Measurements from ENCODE around the gene PAX8.
A peak's percentile ranks its signal among the peaks of the same experiment; 100 is the strongest.

The PAX8 gene

DNA sequence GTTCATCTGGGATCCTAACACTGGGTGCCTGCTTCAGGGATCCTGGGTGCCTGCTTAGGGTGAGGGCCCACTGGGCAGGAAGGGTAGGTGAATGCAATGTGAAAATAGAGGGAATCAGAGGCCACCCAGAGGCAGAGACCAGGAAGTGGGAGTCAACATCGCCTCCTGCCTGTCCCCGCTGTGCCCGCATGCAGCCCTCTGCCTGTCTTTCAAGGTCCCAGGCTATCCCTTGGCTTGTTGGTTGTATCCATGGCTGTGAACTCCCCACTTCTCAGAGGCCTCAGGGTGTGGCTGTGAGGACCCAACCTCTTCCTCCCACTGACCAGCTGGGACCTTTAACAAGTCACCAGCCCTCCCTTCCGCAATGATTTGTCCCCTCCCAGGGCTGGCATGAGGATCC lies 78.5 kb downstream of the PAX8 start:
- no peak for DNase-seq (ENCODE audit: low spot score)
- TF ChIP-seq, protein P1, sequence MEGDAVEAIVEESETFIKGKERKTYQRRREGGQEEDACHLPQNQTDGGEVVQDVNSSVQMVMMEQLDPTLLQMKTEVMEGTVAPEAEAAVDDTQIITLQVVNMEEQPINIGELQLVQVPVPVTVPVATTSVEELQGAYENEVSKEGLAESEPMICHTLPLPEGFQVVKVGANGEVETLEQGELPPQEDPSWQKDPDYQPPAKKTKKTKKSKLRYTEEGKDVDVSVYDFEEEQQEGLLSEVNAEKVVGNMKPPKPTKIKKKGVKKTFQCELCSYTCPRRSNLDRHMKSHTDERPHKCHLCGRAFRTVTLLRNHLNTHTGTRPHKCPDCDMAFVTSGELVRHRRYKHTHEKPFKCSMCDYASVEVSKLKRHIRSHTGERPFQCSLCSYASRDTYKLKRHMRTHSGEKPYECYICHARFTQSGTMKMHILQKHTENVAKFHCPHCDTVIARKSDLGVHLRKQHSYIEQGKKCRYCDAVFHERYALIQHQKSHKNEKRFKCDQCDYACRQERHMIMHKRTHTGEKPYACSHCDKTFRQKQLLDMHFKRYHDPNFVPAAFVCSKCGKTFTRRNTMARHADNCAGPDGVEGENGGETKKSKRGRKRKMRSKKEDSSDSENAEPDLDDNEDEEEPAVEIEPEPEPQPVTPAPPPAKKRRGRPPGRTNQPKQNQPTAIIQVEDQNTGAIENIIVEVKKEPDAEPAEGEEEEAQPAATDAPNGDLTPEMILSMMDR (IDR thresholded peaks at IDR 0.05; ENCODE audit: borderline replicate concordance, control extremely low read depth, extremely low read depth, insufficient read depth, missing control alignments) = no peak
- in situ Hi-C loops (cut with MboI; ENCODE audit: low sequenced_read_pairs, unreplicated experiment) = no loop called here

DNA sequence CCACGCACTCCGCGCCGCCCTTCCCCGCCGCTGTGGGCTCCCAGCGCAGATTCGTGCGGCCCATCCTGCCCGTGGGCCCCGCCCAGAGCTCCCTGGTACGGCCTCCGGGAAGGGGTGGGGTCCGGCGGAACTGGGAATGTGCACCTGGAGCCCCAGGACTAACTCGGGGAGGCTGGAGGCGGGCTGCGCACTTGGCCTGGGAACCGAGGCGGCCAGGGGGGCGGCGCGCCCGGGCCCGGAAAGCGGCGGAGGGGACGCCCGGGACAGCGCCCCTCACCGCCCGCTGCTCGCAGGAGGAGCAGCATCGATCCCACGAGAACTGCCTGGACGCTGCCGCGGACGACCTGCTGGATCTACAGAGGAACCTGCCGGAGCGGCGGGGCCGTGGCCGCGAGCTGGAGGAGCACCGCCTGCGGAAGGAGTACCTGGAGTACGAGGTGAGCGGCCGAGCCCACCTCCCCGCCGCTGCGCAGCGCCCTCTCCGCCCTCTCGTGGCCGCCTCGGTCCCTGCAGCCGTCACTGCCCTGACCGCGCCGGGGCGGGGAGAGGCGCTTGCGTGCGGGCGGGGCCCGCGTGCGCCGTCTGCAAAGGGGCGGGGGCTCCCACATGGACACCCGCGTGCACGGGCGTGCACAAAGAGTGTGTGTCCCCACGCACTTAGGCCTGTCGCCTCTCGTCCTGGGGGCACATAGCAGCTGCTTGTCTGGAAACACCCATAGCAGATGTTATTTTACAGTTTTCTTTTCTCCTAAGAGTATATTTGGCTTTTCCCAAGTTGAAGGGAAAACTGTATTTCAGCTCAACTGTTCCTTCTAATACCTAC lies 79.7 kb downstream of the PAX8 start:
- TF ChIP-seq, protein P1 (IDR thresholded peaks at IDR 0.05; ENCODE audit: borderline replicate concordance, control extremely low read depth, extremely low read depth, insufficient read depth, missing control alignments) = peak; percentile 89
- DNase-seq (ENCODE audit: low spot score) = peak; percentile 89
- in situ Hi-C loops (cut with MboI; ENCODE audit: low sequenced_read_pairs, unreplicated experiment) = no loop called here

DNA sequence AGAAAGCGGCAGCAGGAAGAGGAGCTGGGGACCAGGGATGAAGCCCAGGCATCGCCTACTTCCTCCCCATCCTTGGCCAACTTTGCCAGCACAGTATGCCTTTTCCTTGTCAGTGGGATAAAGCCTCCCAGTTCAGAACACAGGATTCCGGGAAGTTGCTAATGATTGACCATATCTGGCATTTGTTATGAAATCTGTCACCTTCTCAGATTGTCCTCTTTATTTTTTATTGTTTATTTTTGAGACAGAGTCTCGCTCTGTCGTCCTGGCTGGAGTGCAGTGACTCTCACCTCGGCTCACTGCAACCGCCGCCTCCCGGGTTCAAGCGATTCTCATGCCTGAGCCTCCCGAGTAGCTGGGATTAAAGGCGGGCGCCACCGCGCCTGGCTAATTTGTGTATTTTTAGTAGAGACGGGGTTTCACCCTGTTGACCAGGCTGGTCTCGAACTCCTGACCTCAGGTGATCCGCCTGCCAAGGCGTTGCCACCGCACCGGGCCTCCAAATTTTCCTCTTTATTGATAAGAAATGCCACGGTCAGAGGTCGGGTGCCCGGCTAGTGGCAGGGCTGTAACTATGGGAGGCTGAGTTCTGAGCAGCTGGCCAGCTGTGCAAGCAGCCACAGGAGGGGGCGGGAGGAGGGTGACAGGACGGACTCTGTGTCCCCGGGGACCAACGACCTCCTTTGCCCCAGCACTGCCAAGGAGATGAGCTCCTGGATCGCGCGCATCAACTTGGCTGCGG lies 80.5 kb downstream of the PAX8 start:
- in situ Hi-C loops (cut with MboI; ENCODE audit: low sequenced_read_pairs, unreplicated experiment) = no loop called here
- DNase-seq (ENCODE audit: low spot score) = no peak
- TF ChIP-seq, protein P1 (IDR thresholded peaks at IDR 0.05; ENCODE audit: borderline replicate concordance, control extremely low read depth, extremely low read depth, insufficient read depth, missing control alignments) = no peak

DNA sequence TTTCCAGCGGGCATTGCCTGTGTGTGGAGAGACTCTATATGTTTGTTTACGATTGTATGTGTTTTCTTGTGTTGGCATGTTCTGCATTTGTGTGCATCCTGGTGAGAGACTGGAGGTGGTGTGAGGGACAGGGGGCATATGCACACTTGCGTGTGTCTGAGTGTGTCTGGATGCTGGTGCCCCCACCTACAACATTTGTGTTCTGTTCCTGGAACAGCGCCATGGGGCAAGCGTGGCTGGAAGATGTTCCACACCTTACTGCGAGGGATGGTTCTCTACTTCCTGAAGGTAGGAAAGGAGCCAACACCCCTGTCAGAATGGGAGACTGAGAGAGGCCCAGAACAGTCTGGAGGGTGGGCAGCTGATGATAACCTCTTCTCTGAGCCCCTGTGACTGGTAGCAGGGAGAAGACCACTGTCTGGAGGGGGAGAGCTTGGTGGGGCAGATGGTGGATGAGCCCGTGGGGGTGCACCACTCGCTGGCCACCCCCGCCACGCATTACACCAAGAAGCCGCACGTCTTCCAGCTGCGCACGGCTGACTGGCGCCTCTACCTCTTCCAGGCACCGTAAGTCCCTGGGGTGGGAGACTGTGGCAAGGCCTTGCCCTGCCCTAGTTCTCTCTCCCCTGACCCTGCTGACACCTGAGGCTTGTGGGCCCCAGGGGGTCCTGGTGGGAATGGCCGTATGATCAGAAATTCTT lies 81.2 kb downstream of the PAX8 start:
- no peak for DNase-seq (ENCODE audit: low spot score)
- in situ Hi-C loops (cut with MboI; ENCODE audit: low sequenced_read_pairs, unreplicated experiment) = no loop called here
- TF ChIP-seq, protein P1 (IDR thresholded peaks at IDR 0.05; ENCODE audit: borderline replicate concordance, control extremely low read depth, extremely low read depth, insufficient read depth, missing control alignments) = no peak

DNA sequence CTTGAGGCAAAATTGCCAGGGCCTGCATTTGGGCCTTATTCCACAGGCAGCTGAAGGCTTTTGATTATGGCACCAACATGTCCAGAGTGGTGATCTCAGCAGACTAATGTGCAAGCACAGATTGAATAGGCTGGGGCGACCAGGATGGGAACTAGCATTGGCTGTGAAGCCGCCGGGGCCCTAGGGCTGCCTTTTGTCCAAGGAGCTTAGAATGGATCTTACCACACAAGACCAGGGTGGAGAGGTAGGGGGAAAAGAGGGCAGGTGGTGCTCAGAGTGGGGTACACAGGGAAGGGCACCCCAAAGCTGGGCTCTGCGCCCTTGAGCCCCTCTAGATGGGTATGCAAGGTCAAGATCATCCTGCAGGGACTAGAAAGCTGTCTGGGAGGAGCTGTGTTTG lies 81.9 kb downstream of the PAX8 start:
- TF ChIP-seq, protein P1 (IDR thresholded peaks at IDR 0.05; ENCODE audit: borderline replicate concordance, control extremely low read depth, extremely low read depth, insufficient read depth, missing control alignments) = no peak
- in situ Hi-C loops (cut with MboI; ENCODE audit: low sequenced_read_pairs, unreplicated experiment) = no loop called here
- no peak for DNase-seq (ENCODE audit: low spot score)

DNA sequence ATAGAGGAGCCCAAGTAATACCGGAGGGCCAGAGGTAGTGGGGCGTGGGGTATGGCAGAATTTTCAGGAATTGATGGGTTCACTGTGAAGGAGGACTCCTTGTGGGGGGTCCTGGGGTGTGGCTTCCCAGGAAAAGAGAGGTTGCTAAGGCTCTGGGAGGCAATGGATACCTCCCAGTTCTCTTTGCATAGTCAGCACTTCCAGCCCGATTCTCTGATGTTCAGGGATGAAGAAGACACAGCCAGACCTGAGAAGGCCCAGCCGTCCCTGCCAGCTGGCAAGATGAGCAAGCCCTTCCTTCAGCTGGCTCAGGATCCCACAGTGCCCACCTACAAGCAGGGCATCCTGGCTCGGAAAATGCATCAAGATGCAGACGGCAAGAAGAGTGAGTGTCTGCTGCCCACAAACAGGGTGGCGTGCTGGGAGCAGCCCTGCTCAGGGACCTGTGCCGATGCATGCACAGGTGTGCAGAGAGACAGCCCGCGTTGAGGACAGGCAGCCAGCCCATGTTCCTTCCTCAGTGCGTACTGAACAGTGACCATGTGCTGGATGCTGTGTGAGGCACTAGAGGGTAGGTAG lies 82.7 kb downstream of the PAX8 start:
- in situ Hi-C loops (cut with MboI; ENCODE audit: low sequenced_read_pairs, unreplicated experiment) = no loop called here
- no peak for DNase-seq (ENCODE audit: low spot score)
- TF ChIP-seq, protein P1 (IDR thresholded peaks at IDR 0.05; ENCODE audit: borderline replicate concordance, control extremely low read depth, extremely low read depth, insufficient read depth, missing control alignments) = no peak

Data from GM13976 (cell line).